ENCODE measurements around the gene LGALSL.
"Not testable (repeated sequence)": the region's sequence is repeated elsewhere in the genome, so short reads cannot be mapped to it uniquely, and the experiment has no call there.

The LGALSL gene

GRCh38 chr2:64445970-64446369, 8.0 kb upstream of the LGALSL start:
- not testable (repeated sequence) for DNase-seq

GRCh38 chr2:64447317-64448040, 6.5 kb upstream of the LGALSL start:
- DNase-seq, result no peak

GRCh38 chr2:64448041-64448426, 5.9 kb upstream of the LGALSL start:
- DNase-seq, result no peak

GRCh38 chr2:64451051-64451450, 2.9 kb upstream of the LGALSL start:
- DNase-seq, result no peak

GRCh38 chr2:64454386-64455332, 697 bp downstream of the LGALSL start:
- peak; percentile 56 for DNase-seq

GRCh38 chr2:64455545-64455944, 1.6 kb downstream of the LGALSL start:
- DNase-seq, result no peak

- no peak for DNase-seq
Observed at GRCh38 chr2:64456293-64456692, 2.3 kb downstream of the LGALSL start.

GRCh38 chr2:64457524-64457923, 3.6 kb downstream of the LGALSL start:
- no peak for DNase-seq

- DNase-seq, result no peak
Observed at GRCh38 chr2:64459575-64459974, 5.6 kb downstream of the LGALSL start.

GRCh38 chr2:64460330-64460729, 6.4 kb downstream of the LGALSL start:
- no peak for DNase-seq

- DNase-seq, result no peak
Observed at GRCh38 chr2:64461271-64462058, 7.5 kb downstream of the LGALSL start.

GRCh38 chr2:64462171-64462570, 8.2 kb downstream of the LGALSL start:
- no peak for DNase-seq

GRCh38 chr2:64462940-64463700, 9.2 kb downstream of the LGALSL start:
- no peak for DNase-seq

GRCh38 chr2:64463781-64464180, 9.8 kb downstream of the LGALSL start:
- DNase-seq, result no peak

- no peak for DNase-seq
Observed at GRCh38 chr2:64466478-64467085, 12.6 kb downstream of the LGALSL start.

GRCh38 chr2:64467096-64467843, 13.3 kb downstream of the LGALSL start:
- no peak for DNase-seq

GRCh38 chr2:64469261-64469660, 15.3 kb downstream of the LGALSL start:
- DNase-seq, result no peak

GRCh38 chr2:64470071-64470470, 16.1 kb downstream of the LGALSL start:
- no peak for DNase-seq

- DNase-seq, result no peak
Observed at GRCh38 chr2:64470766-64471295, 16.9 kb downstream of the LGALSL start.

GRCh38 chr2:64471600-64471999, 17.6 kb downstream of the LGALSL start:
- no peak for DNase-seq

GRCh38 chr2:64472881-64473280, 18.9 kb downstream of the LGALSL start:
- DNase-seq, result no peak

Data from activated CD8-positive, alpha-beta memory T cell treated with anti-CD3 and anti-CD28 coated beads, Interleukin-2, amount 50 U/mL, for 4 hours (primary cell).